GM19351 (cell line): ENCODE results near the gene SLFNL1.
A peak's percentile ranks its signal among the peaks of the same experiment; 100 is the strongest.

Experiments
- ATAC-seq: cut with Tn5 transposase; IDR thresholded peaks from one replicate; pipeline ENCODE4 v1.9.1; 2021; ENCODE audit warnings: mild to moderate bottlenecking, moderate library complexity; ENCODE audit not compliant: unreplicated experiment

Gene SLFNL1

DNA sequence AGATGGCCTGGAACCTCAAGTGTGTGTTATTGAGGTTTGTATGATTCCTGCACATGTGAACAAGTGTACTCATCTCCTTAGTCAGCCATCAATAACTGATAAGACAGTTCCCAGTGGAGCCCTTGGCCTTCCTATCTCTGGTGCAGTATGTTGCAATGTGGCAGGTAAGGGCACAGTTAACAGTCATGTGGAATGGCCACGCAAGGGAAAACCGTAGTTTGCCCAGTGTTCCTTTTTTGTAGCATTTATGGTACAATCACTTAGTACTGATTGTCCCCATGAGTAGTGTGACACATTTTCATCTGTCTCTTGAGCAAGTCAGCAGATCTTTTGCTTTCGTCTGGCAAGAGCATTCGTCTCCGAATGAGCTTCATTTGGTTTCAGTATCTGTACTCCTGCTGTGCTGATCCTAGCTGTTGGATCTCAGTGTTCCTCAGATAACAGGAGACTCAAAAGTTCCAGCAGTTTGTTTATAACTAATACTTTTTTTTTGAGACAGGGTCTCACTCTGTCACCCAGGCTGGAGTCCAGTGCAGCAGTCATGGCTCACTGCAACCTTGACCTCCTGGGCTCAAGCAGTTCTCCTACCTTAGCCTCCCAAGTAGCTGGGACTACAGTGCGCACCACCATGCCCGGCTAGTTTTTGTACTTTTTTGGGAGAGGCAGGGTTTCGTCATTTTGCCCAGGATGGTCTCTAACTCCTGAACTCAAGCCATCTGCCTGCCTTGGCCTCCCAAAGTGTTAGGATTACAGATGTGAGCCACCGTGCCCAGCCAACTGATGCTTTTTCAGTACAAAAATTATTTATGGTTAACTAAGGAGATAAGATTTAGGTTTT lies 33.9 kb downstream of the SLFNL1 start:
- no peak for ATAC-seq

- ATAC-seq = no peak
Measured at GRCh38 chr1:40986956-40987355, 34.6 kb downstream of the SLFNL1 start.

DNA sequence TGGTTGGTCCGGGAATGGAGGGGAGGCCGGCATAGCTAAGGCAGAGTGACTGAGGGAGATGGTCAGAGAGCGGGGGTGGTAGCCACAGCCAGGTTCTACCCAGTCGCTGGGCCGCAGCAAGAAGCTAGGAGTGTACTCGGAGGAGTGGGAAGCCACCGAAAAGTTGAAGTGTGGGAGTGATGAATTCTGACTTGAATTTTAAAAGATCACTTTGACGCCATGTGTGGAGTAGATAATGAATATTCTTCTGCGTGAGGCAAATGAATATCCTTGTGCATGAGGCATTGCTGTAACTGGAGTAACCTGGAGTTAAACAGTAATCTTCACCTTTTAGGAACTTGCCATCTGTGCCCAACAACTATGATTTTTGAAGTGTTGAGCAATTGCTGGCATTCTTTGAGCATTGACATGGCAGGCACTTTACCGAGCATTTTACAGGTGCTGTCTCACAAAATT lies 35.2 kb downstream of the SLFNL1 start:
- ATAC-seq = no peak

- no peak for ATAC-seq
Measured at GRCh38 chr1:40985875-40986274, 35.6 kb downstream of the SLFNL1 start.

DNA sequence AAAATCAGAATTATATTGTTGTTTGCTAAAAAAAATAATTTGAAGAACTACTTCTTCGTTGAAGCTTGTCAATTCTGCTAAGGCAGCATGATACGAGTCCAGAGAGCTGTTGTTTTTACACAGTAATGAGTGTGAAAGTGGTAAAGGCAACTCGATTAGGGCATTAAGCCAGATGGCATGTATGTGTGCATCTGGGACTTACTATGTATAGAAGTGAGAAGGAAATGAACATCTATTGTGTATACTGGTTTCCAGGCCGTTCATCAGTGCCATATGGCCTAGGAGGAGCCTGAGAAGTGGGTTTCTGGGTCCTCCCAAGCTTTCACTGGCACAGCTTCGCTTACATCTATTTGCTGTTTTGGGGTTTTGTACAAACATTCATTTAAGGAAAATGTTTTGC lies 36.4 kb downstream of the SLFNL1 start:
- no peak for ATAC-seq

- ATAC-seq = no peak
Measured at GRCh38 chr1:40984531-40984930, 37.0 kb downstream of the SLFNL1 start.

DNA sequence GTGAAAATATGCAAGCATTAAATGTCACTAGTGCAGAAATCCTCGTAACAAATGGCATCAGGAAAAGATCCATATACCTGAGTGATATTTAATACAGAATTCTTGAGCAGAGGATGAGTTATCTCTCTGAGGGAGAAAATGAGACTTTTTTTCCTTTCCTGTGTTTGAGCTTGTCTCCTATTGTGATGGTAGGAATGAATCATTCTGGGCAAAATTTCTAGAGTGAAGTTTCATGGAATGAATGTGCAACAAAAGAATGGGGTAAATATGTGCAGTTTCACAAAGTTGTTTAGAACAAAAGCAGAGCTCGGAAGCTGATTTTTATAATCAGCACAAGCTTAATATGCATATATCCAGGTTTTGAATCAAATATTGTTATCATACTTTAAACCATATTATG lies 37.5 kb downstream of the SLFNL1 start:
- ATAC-seq = no peak

DNA sequence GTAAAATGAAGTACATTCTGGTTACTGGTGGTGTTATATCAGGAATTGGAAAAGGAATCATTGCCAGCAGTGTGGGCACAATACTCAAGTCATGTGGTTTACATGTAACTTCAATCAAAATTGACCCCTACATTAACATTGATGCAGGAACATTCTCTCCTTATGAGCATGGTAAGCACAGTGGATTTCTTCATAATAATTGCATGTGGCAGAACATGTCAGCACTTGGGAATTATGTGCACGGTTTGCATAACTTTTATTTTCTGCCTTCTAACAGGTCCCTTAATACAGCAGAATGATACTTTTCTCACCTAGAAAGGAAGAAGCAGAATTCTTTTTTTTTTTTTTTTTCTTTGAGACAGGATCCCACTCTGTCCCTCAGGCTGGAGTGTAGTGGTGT lies 38.2 kb downstream of the SLFNL1 start:
- no peak for ATAC-seq

DNA sequence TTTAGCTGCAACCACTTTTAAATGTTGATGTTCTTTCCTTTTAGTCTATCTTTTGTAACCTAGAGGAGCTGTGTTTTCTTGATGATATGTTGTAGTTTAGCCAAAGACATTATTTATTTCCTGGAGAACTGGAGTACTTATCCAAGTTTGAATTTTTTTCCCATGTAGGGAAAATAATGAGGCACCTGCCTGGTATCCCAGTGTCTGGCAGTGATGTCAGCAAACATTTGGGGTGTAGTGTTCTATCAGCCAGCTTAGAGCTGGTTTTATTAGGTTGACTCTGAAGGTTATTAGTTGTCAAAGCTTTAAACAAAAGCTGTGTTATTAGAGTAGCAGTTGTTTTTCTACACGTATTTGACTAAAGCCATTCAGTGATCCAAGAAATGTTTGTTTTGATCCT lies 38.8 kb downstream of the SLFNL1 start:
- no peak for ATAC-seq

DNA sequence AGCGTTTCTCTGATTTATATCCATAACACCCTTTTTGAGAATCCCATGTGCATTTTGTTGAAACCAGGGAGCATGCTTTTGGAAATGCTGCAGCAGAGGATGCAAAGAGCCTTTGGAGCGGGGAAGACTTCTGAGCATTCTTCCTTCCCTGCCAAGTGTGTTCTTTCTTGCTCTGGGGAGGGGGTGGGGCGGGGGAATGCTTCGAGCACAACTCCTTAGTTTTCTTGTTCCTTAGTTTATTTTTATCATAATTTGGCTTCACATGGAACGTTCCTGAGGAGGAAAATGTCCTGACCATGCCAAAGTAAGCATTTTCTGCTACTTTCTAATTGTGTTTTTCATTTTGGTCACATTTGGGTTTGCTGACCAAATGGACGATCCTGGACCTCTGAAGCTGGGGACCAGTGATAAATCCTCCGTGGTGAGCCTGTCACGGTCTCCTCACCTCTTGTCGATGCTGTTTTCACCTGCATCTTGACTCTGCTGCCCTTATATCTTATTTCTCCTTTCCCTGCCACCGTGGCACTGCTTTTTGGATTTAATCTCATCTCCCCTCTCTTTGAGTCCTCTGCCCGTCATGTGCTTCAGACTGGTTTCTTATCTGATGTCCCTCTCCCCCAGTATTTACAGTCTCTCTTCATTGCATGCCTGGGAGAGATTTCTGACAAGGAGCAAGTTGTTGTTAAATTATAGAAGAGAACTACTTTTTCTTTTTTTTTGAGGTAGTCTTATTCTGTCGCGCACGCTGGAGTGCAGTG lies 39.7 kb downstream of the SLFNL1 start:
- no peak for ATAC-seq

- peak; percentile 10 for ATAC-seq
Measured at GRCh38 chr1:40980453-40981121, 40.9 kb downstream of the SLFNL1 start.

DNA sequence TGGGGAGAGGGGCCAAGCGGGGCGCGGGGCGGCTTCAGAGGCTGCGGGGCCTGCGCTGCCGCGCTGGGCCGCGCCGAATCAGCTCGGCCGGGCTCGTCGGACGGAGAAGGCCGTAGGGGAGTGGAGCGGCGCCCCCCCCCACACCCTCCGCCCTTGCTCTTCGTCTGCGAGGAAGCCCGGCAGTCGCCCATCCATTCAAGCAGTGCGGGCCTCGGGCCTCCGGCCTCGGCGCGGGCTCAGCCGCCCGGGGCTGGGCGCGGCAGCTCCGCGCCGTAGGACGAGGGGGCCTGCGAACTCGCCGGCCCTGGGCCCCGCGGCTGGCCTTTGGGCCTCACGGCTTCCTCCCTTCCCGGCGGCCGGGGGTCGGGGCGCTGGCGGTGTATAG lies 41.5 kb downstream of the SLFNL1 start:
- peak; percentile 13 for ATAC-seq

GRCh38 chr1:40979241-40980067 lies 42.1 kb downstream of the SLFNL1 start, which contains the start of gene CTPS1:
CTPS1 (plus strand) TSS chr1:40979696; CDS start chr1:40983291, 3,595 bp downstream.
- ATAC-seq = peak; percentile 89

DNA sequence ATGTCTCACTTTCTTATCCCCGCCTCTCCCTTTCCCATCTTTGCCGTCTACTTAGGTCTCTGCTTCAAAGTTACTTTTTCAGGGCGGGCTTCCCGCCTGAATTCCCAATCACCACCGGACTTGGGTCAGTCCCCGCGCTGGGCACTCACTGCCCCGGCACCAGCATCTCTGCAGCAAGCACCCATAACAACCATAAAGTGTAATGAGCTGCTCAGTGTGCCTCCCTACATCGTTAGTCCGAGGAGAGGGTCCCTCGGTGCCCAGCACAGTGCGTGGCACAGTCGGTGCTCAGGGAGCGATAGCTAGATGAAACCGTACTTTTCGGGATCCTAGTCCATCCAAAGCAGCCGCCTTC lies 42.7 kb downstream of the SLFNL1 start:
- ATAC-seq = no peak

DNA sequence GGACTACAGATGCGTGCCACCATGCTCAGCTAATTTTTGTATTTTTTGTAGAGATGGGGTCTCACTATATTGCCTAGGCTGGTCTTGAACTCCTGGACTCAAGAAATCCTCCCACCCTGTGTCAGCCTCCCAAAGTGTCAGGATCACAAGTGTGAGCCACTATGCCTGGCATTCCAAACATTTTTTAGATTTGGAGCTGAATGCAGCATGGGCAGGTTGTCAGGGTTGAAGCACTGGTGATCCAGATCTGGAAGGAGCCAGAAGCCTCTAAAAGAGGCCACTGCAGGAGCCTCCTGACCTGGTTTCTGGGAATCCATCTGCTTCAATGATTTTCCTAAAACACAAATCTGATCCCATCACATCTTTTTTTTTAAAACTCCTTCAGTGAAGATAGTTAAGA lies 43.8 kb downstream of the SLFNL1 start:
- no peak for ATAC-seq

DNA sequence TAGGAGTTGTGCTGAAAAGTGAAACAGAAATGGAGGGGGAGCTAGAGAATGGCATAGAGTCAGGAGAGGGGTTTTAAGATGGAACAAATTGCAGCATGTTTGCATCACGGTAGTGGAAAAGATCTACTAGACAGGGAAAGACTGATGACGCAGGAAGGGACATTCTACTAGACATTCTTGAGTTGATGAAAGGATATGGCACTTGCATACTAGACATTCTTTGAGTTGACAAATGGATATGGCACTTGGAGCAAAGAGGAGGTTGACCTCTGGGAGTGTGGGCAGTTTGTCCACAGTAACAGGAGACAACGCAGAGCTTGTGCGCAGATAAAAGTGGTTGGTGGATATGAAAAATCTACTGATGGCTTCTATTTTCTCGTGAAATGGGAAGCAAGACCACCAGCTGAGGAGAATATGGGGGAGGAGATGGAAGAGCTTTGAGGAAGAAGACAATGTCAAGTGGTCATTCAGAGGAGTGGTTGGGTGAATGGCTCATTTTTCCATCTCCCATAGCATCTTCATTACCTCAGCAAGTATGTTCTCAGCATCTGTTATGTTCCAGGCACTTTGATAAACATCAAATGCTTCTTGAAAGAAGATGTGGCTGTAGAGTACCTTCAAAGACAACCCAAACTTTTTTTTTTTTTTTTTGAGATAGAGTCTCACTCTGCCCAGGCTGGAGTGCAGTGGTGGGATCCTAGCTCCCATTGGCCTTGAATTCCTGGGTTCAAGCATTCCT lies 44.4 kb downstream of the SLFNL1 start:
- ATAC-seq = no peak

- no peak for ATAC-seq
Measured at GRCh38 chr1:40974945-40975344, 46.6 kb downstream of the SLFNL1 start.

- ATAC-seq = no peak
Measured at GRCh38 chr1:40973912-40974311, 47.6 kb downstream of the SLFNL1 start.

DNA sequence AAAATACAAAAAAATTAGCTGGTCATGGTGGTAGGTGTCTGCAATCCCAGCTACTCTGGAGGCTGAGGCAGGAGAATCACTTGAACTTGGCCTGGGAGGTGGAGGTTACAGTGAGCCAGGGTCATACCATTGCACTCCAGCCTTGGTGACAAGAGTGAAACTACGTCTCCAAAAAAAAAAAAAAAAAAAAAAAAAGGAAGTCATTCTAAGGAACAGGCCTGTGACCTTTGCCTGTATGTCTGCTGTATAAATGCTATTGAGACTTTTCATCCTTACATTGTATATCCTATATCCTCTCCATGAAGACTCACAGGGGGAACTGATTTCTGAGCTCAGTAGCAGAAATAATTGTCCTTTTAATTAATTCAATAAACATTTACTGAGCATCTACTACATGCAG lies 49.6 kb downstream of the SLFNL1 start:
- no peak for ATAC-seq

GRCh38 chr1:40969445-40969844 lies 52.1 kb downstream of the SLFNL1 start:
- no peak for ATAC-seq
